Measurements from ENCODE around the gene HYAL2.
A peak's percentile ranks its signal among the peaks of the same experiment; 100 is the strongest.

Gene HYAL2, protein sequence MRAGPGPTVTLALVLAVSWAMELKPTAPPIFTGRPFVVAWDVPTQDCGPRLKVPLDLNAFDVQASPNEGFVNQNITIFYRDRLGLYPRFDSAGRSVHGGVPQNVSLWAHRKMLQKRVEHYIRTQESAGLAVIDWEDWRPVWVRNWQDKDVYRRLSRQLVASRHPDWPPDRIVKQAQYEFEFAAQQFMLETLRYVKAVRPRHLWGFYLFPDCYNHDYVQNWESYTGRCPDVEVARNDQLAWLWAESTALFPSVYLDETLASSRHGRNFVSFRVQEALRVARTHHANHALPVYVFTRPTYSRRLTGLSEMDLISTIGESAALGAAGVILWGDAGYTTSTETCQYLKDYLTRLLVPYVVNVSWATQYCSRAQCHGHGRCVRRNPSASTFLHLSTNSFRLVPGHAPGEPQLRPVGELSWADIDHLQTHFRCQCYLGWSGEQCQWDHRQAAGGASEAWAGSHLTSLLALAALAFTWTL

DNA sequence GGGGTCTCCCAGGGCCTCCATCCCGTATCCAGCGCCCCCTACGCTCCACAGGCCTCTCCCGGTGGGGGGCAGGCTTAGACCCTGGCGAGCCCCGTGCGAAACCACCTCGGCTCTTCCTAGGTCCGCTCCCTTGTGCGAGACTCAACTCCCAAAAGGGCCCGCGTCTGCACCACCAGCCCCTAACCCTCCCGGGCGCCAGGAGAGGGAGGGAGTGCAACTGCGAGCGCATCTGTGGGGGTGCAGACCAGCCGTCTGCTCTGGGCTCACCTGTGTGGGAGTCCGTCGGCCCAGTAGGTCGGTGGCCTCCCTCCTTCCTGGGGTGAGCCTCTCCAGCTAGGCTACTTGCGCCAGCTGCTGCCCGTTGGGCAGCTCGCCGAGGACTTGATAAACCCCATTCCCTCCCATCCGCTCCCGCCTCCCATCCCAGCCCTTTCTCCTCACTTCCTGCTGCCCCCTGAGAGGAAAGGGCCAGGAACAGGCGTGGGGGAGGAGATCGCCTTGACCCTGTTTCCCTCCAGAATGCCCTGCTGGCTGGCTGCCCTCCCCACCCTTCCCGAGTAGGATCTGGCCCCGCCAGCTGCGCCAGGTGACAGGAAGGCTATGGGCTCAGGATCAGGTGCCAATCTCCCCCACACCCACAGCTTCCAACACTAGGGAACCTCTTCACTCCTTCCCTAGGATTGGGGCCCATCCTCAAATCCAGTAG is at the start of gene HYAL2:
Gene HYAL2, minus strand, starts transcription at position 360 of the 706 bp plus-strand sequence. CDS start 2,256 bp downstream, outside the sequence.
- DNase-seq = peak; percentile 32

DNA sequence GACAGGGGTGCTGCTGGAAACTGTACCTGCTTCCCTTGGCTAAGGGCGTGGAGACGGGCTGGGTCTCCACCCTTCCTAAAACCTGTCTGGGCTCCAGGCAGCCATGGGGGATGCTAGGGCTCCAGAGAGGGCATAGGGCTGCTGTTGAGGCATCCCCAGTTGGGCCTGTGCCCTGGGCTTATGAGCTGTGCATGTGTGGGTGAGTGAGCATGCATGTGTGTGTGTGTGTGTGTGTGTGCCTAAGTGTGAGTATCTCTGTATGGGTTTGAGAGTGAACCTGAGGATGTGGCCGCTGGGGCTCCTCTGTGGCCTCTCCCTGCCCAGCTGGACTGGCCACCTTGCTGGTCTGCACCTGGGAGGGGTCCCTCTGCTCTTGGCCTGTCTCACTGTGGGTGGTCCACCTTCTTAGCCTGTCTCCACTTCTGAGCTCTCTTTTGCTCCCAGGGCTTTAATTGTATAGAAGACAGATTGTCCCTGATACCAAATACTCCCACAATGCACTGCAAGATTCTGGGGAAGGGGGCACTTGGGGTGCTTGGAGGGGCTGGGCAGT is 48.7 kb upstream of the HYAL2 start:
- DNase-seq = peak; percentile 55

DNA sequence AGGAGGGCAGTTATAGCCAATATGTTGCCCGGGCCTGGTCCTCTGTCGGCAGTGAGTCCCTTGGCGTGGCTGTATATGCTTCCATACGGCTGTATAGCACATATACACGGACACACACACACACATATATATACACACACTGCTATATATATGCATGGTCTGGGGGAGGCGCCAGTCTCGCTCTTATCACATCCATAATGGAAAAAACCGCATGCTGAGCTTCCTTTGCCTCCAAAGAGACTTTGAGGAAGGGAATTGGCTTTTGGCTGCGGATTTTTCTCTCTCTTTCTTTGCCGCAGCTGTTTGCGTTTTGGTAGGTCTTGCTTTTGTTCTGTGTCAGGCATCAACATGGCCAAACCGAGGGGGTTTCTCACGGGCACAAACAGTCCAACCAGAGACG is 48.0 kb upstream of the HYAL2 start:
- DNase-seq = peak; percentile 80

DNA sequence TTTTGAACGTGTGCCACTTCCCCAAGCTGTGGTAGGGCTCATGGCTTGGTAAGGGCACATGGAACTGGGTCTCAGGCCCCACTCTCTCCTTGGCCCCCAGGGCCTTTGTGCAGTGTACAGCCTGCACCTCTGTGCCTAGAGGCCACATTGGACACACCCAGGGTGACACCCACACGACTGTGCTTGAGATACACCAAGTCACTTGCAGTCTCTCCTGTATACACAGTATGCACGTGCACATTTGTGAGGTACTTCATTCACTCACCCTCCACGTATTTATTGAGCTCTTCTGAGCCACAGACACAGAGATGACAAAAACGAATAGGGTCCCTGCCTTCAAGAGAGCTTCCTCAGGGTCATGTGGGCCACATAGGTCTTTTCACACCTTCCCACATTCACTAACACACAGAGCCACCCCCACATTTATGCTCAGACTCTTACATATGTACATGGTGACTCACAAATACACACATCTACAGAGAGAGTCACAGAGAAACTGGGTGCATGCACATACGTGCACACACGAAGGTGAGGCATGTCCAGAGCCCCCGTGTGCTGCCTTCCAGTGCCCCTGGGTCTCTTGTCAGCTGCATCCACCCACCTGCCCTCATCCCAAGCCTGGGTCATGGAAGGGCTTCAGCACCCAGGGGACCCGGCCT is 46.6 kb upstream of the HYAL2 start:
- DNase-seq = no peak

DNA sequence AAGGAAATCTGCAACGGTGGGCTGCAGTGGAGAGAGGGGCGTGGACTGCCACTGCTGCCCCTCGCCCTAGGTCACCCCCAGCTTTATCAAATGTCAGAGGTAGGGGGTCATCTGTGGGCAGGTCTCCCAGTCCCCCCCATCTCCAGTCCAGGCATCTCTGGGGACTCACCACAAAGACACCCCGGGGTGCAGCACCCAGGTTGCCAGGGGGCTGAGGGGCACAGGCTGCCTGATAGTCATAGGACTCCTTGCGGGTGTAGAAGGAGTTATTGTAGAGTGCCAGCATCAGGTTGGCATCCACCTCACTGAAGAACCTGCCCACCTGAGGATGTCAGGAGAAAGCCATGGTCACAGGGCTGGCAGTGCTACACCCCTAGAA is 43.3 kb upstream of the HYAL2 start:
- DNase-seq = no peak

DNA sequence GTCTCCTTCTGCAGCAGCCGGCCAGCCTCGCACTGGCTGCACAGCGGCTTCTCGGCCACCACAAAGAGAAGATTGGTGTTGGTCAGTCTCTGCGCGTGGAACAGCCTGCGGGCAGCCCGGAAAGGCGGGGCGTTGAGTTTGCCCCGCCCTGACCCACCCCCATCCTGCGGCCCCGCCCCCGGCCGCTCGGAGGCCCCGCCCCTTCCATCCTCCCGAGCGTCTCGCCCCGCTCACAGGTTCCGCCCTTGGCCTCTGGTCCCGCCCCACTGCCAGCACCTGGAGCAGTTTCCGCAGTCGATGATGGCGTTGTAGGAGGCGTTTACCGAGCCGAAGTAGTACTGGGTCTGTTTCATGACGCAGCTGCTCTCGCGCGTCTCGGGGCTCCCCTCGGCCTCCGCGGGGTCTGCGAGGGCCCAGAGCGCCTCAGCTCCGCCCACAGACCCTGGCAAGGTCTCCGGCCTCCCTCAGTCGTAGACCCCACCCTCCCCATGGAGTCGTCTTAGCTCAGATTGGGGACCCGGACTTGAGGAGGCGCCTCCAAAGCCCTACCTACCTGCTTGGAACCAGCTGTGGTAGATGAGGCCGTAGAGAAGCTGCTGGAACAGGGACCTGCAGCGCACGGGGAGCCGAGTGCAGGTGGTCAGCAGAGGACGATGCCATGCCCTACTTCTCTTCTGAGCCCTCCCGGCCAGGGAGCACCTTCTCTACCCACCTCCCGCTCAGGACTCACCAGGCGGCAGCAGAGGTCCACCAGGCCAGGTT is 42.7 kb upstream of the HYAL2 start:
- DNase-seq = peak; percentile 88

DNA sequence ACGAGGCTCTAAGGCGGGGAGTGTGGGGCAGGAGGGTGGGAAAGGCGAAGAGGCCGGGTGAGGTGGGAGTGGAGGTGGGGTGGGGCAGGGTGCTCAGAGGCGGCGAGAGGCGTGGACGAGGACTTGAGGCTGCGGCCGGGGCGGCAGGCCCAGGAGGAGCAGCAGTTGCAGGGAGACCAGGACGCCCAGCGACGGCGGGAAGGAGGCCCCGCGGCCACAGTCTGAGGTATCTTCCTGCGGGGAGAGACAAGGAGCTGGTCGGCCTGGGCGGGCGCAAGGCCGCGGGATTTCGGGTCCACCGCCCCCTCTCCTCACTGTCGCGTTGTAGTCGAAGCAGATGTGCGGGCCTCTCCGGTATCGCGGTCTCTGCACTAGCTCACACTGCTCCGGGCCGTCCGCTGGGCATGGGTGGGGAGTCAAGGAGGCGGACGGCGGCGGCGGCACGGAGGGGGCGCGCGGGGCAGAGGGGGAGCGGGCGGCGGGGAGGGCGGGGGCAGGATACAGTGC is 42.1 kb upstream of the HYAL2 start:
- peak; percentile 79 for DNase-seq

DNA sequence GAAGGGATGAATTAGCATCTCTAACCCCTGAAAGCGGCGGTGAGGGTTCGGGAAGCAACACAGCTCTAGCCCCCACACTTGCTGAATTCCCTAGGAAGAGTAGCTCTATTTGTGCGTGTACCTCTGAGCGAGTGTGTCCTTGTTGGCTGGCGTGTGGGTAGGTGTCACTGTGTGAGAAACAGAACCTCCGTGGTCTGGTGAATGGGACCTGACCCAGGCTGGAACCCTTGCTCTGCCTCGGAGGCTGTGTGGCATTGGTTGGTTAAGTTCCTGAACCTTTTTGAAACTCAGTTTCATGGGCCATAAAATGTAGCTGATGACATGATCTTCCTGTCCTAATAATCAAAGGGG is 37.2 kb upstream of the HYAL2 start:
- DNase-seq = no peak

DNA sequence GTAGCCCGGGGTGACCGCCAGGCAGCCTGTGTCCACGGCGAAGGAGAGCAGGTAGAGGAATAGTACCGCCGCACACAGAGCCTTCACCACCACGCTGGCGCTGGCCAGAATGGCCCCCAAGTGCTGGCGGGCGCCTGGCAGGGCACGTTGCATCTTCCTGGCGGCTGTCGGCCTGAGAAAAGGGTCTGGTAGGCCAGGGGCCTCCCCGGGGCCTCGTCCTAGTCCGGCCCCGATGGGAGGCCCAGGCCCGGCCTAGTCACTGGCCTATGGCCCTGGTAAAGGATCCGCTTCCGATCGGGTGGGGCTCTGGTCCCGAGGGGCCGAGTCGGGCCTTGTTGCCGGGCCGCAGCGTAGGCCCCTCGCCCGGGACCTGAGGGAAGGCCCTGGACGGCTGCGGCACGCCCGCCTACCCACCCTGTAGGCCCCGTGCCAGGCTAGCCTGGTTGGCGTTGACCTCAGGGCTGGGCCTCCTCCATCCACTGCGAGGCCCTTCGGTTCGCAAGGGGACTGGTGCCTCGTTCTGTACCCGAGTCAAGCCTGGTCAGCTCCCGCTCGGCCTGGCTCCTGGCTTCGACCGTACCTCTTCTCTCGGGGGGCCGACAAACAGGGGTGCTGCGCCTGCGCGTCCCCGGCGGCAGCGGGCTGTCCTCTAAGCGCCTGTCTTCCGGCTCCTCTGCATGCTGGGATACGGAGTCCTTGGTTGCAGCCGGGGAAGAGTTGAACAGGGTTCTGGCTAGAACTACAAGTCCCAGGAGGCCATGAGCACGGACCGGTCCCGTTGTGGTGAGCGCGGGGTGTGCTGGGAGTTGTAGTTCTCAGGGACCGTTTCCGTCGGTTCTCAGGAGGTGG is 36.6 kb upstream of the HYAL2 start, which contains the start of gene TMEM115:
Gene TMEM115, minus strand, starts transcription at position 611 of the 849 bp plus-strand sequence. Its CDS starts 458 bp downstream, at position 153.
- DNase-seq = peak; percentile 99

DNA sequence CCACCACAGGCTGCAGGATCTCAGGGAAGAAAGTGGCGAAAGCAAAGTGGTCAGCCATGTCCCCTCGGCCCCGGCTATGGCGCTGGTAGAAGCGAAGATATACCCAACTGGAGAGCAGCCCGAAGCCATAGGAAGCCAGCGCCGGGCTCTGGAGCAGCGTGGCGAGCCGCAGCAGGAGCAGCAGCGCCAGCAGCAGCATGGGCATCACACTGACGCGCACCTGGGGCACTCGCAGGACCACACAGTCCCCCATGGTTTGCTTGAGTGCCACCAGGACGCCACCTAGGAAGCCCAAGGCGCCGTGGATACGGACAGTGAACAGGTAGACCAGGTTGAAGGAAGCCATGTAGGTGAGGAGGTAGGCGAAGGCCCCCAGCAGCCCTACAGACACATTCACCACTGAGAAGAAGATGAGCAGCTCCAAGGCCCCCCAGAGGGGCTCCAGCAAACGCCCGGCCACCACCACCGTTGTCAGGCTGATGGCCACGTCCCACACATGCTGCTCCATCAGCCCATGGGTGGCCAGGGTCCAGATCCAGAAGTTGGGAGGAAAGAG is 35.9 kb upstream of the HYAL2 start:
- DNase-seq = peak; percentile 0

DNA sequence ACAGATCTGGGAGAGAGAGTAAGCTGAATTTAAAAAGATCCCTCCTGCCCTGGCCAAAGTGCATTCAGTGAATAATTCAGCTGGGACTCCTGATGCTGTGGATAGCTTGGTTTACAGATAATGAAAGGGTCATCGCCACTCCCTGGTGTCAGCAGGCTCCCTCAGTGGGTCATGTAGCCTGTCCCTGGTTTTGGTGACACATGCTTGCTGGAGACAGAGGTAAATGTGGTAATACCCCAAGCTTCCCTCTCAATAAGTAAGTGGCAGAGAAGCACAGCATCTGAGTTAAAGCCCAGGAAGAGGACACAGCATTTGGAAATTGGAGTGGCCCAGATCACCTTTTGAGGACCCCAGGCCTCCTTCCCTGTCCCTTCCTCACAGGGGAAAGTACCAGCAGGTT is 34.9 kb upstream of the HYAL2 start:
- DNase-seq = no peak

DNA sequence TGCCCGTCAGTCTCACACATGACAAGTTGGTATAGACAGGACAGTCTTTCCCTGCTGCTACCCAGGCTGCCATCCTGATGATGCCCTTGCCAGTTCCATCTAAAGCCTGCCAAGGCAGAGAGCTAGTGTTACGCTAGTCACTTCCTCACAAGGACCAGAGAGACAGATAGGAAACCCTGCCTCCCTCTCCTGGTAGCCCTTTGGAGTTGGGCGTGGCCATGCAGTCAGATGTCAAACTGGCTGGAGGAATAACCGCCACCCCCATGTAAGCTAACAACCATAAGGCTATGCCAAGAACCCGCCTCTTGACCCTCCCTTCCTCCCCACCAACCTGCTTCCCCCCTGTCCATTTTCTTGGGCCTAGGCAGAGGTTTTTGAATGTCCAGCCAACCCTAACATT is 34.0 kb upstream of the HYAL2 start:
- DNase-seq = no peak

DNA sequence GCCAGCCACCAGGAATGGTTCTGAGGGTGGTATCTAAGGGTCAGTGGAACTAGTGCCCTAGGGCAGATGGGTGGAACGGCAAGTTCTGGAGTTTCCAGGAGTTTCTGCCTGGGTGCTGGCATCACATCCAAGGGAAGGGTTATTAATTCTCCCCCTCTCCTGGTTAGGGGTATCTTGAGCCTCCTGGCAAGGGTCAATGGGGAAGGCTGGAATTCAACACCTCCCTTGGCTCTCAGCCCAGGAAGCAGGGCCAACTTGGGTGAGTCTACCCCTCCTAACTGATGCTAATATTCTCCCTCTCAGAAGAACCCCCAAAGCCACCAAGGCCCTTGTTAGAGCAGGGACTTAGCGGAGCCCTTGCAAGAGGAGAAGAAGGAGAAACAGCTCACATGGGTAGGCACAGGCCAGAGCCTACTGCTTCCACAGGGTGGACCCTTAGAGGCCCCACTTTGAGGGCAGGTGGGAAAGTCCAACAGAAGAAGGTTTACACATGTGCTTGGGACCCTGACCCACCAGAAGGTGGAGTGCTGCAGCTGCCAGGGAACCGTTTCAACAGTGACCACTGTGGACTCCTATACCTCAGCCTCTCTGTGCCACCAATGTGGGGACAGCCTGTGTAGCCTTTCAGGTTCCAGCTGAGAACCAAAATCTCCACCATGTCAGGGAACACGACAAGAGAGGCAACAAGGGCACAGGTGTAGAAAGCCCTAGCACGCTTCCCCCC is 33.4 kb upstream of the HYAL2 start:
- DNase-seq = no peak

DNA sequence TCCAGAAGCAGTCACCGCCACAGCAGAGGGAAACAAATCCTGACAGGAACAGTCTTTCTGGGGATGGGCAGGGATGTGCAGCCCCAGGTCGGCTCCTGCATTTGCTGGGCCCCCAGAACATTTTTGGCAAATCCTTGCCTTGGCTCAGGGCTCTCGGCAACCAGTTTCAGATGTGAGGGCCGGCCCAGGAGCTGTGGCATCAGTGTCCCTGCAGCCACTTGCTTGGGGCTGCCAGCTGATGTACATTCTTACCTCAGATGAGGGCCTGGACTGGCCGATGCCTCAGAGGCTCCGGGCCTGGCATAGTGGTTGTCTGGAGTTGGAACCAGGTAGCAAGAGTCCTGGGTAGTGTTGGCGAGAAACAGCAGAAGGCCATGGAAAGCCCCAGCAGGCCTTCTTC is 32.3 kb upstream of the HYAL2 start:
- DNase-seq = no peak

DNA sequence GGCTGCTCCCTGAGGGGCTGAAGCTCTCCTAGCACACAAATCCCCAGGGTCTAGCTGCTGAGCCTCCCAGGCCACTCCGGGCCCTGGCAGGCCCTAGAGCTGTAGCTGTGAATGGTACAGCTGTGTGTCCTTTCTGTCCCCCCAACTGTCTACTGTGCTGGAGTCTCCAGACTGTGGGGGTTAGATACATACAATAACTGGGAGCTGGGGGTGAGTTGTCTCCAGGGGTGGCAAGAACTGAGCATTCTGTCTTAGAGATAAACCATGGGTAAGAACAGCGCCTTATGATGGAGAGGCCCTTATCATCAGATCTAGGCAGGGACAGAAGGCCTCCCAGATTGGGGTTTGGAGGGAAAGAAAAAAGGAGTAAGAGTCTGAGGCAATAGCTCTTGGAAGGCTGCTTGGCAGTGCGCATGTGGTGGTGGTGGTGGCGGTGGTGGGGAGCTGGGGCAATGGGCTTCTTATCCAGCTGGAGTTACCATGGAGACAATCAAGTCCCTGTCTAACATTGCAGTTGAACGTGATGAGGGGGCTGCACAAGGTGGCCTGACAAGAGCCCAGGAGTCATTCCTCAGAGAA is 31.7 kb upstream of the HYAL2 start:
- no peak for DNase-seq

DNA sequence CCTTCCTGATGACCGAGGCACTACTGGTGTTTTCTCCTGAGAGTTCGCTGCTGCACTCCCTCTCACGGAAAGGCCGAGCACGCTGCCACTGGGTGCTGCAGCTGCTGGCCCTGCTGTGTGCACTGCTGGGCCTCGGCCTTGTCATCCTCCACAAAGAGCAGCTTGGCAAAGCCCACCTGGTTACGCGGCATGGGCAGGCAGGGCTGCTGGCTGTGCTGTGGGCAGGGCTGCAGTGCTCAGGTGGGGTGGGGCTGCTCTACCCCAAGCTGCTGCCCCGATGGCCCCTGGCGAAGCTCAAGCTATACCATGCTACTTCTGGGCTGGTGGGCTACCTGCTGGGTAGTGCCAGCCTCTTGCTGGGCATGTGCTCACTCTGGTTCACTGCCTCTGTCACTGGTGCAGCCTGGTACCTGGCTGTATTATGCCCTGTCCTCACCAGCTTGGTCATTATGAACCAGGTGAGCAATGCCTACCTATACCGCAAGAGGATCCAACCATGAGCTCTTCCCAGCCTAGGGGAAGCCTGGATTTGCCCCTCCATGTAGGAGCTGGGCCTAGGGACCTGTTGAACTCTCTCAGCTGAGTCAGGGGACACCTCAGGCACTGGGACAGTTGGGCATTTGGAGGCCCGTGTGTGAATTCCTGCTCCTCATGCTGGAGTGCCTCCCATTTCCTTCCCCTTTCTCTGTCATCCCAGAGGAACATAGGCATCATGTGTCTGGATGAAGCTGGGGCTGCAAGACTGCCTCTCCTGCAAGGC is 30.9 kb upstream of the HYAL2 start:
- DNase-seq = no peak

DNA sequence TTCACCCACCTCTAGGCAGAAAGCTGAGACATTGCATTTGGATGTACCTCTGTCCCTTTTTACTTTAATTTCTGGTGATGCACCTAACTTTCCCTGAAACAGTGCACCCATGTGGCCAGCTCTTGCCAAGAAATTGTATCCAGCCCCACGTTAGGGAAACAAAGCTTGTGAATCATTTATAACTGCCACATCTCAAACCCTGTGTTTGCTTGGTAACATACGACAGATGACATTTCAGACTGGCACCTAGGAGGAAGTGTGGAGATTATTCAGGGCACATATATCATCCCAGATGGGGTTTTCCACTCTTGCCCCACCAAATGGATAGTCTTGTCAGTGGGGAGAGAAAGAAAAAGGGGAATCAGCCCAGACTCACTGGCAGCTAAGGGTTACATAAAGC is 30.2 kb upstream of the HYAL2 start:
- DNase-seq = no peak

DNA sequence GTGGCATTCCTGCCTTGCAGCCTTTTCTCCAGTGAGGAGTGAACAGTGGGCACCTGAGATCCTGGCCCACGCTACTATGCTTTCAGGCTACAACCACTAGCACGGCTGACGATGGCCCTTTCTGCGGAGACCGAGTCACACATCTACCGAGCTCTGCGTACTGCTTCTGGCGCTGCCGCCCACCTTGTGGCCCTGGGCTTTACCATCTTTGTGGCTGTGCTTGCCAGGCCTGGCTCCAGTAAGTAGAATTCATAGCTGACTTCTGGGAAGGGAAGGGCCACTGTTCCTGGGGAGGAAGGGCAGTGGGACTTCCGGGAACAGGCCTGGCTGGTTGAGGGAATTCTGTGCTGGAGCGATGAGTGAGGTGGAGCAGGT is 28.8 kb upstream of the HYAL2 start:
- DNase-seq = no peak

All from eye (tissue), 1 donor.